Heart left ventricle (tissue), 13 donors: ENCODE results near the gene EXOC1L.
"Not testable (repeated sequence)": the region's sequence is repeated elsewhere in the genome, so short reads cannot be mapped to it uniquely, and the experiment has no call there.

Experiments
- POLR2A ChIP-seq, 2 donors: fragments of 450-650 bp; IDR thresholded peaks; one replicate each; pipeline ENCODE4 v1.6.1; 2017; ENCODE audit warnings: antibody characterized with exemption in 2 of 2, mild to moderate bottlenecking in 2 of 2, moderate library complexity in 2 of 2
- TF ChIP-seq, protein P1 (sequence below), 12 donors: fragments of 200-600 bp; sonication (generic) in 4 of 12; IDR thresholded peaks; one replicate each; pipeline versions ENCODE4 v1.5.0 to v1.8.0; 2018 to 2022; ENCODE audit warnings: antibody characterized with exemption in 12 of 12, mild to moderate bottlenecking in 5 of 12
- donor health status: ischemic (EF 13 %, LVEDD 7.1; RV severe dilation, severe dysfunction).
- donor health status: DM: no; HTN: yes; CAD: no.
- donor health status: DM: no; HTN: no; CAD: no.
- donor health status: ischemic (EF 25% LVEDD 6.9; RV normal size, moderate dysfunction).
- donor health status: ischemic (EF 25% LVEDD 5.7; RV mildly dilated, moderate dysfunction).
- donor health status: ischemic (EF 35%, LVEDD 5.7; RV mildly dilated, moderate dysfunction).
- donor health status: nonischemic (EF 11% LVEDD 7.7; RV severe dilation, severe dysfunction).
- donor health status: DM: yes; HTN: yes; CAD: no.
- donor health status: PGD.
- donor health status: ischemic (EF 29% LVEDD 5.4; RV normal size, mild dysfunction).
- donor health status: nonischemic (EF 23%, LVEDD 6.1; RV moderate dilation, normal function).

DNA sequence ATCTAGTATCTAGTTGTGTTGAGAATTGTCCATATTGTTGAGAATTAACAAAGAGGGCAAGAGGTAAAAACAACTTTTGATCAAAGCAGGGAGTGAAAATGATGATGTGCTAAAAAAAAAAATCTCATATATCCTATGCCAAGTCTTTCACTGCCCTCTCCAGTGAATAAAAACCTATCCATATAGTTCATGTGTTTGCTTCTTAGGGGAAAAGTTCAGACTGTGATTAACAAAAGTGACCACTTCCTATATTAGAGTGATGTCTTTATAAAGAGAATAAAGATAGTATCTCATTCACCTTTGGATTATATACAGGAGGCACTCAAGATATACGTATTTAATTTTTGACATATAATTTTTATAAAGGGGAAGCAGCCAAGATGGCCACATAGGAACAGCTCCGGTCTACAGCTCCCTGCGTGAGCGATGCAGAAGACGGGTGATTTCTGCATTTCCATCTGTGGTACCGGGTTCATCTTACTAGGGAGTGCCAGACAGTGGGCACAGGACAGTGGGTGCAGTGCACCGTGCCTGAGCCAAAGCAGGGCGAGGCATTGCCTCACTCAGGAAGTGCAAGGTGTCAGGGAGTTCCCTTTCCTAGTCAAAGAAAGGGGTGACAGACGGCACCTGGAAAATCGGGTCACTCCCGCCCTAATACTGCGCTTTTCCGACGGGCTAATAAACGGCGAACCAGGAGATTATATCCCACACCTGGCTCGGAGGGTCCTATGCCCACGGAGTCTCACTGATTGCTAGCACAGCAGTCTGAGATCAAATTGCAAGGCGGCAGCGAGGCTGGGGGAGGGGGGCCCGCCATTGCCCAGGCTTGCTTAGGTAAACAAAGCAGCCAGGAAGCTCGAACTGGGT lies 22.0 kb downstream of the EXOC1L start:
- TF ChIP-seq, protein P1, sequence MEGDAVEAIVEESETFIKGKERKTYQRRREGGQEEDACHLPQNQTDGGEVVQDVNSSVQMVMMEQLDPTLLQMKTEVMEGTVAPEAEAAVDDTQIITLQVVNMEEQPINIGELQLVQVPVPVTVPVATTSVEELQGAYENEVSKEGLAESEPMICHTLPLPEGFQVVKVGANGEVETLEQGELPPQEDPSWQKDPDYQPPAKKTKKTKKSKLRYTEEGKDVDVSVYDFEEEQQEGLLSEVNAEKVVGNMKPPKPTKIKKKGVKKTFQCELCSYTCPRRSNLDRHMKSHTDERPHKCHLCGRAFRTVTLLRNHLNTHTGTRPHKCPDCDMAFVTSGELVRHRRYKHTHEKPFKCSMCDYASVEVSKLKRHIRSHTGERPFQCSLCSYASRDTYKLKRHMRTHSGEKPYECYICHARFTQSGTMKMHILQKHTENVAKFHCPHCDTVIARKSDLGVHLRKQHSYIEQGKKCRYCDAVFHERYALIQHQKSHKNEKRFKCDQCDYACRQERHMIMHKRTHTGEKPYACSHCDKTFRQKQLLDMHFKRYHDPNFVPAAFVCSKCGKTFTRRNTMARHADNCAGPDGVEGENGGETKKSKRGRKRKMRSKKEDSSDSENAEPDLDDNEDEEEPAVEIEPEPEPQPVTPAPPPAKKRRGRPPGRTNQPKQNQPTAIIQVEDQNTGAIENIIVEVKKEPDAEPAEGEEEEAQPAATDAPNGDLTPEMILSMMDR (IDR thresholded peaks at IDR 0.05) = not testable (repeated sequence)
- not testable (repeated sequence) for TF ChIP-seq POLR2A (IDR thresholded peaks at IDR 0.05)
